ENCODE data around the gene TMA16.

GRCh38 chr4:163566257-163566796 lies 71.8 kb downstream of the TMA16 start:
- TF ChIP-seq POLR2AphosphoS5 (IDR thresholded peaks at IDR 0.05; ENCODE audit: low read depth, low read length) (no peak), SIN3A (IDR thresholded peaks at IDR 0.05; ENCODE audit: borderline replicate concordance, insufficient read depth, low read length) (no peak), TAF1 (IDR thresholded peaks at IDR 0.05; ENCODE audit: borderline replicate concordance, insufficient read depth, low read length) (no peak), REST (IDR thresholded peaks at IDR 0.05; ENCODE audit: insufficient read depth in 1 of 2, low read depth in 2 of 2, low read length in 2 of 2) (no peak)
